GM18526 (cell line): Measurements from ENCODE around the gene DENND1A.

Source experiments
- POLR2A ChIP-seq: IDR thresholded peaks from 3 replicates; pipeline ENCODE4 v1.6.1; 2011; ENCODE audit not compliant: insufficient read length; ENCODE audit errors: extremely low read depth

DENND1A gene

GRCh38 chr9:123784518-123784917, 145.4 kb downstream of the DENND1A start:
- no peak for TF ChIP-seq POLR2A

GRCh38 chr9:123778232-123778902, 151.6 kb downstream of the DENND1A start:
- TF ChIP-seq POLR2A, result no peak

- no peak for TF ChIP-seq POLR2A
These were observed 153.0 kb downstream of the DENND1A start for GRCh38 chr9:123776708-123777537.

GRCh38 chr9:123775289-123776284, 154.3 kb downstream of the DENND1A start:
- no peak for TF ChIP-seq POLR2A

- TF ChIP-seq POLR2A, result no peak
These were observed 156.1 kb downstream of the DENND1A start for GRCh38 chr9:123773783-123774182.

GRCh38 chr9:123772967-123773366, 157.0 kb downstream of the DENND1A start:
- no peak for TF ChIP-seq POLR2A

- no peak for TF ChIP-seq POLR2A
These were observed 157.6 kb downstream of the DENND1A start for GRCh38 chr9:123772374-123772773.

GRCh38 chr9:123771690-123772089, 158.2 kb downstream of the DENND1A start:
- TF ChIP-seq POLR2A, result no peak

GRCh38 chr9:123769719-123770118, 160.2 kb downstream of the DENND1A start:
- TF ChIP-seq POLR2A, result no peak

- no peak for TF ChIP-seq POLR2A
These were observed 165.9 kb downstream of the DENND1A start for GRCh38 chr9:123763910-123764588.

- no peak for TF ChIP-seq POLR2A
These were observed 167.9 kb downstream of the DENND1A start for GRCh38 chr9:123761905-123762605.

GRCh38 chr9:123757960-123758359, 172.0 kb downstream of the DENND1A start:
- TF ChIP-seq POLR2A, result no peak

GRCh38 chr9:123757547-123757946, 172.4 kb downstream of the DENND1A start:
- no peak for TF ChIP-seq POLR2A

- TF ChIP-seq POLR2A, result no peak
These were observed 173.3 kb downstream of the DENND1A start for GRCh38 chr9:123756484-123757106.
